HepG2 (cell line): ENCODE data around the gene ZNF428. TPM values are rescaled to one million over a fixed set of nuclear protein-coding genes. Genes with fewer than 3 reads are reported as not detected.

Experiments
- CEBPB ChIP-seq: IDR thresholded peaks from 2 replicates; pipeline ENCODE4 v1.6.1; 2011; ENCODE audit warnings: low read depth, low read length, improper control_type of control experiment, borderline replicate concordance
- CREB3 ChIP-seq: sonication (generic); formaldehyde crosslinking; IDR thresholded peaks from 2 replicates; pipeline ENCODE4 v1.5.0; 2020; ENCODE audit warnings: missing genetic modification reagents
- CREBL2 ChIP-seq: sonication (generic); formaldehyde crosslinking; IDR thresholded peaks from 2 replicates; pipeline ENCODE4 v1.8.1; 2023; ENCODE audit warnings: missing genetic modification reagents, mild to moderate bottlenecking, borderline replicate concordance
- FOXA3 ChIP-seq: IDR thresholded peaks from 2 replicates; pipeline ENCODE4 v1.6.1; 2016; ENCODE audit warnings: missing genetic modification reagents, missing compliant biosample characterization
- GABPB1 ChIP-seq: IDR thresholded peaks from 2 replicates; pipeline ENCODE4 v1.6.1; 2016; ENCODE audit warnings: mild to moderate bottlenecking, missing genetic modification reagents, moderate library complexity, missing compliant biosample characterization
- HDAC2 ChIP-seq: sonication (generic); formaldehyde crosslinking; IDR thresholded peaks from 2 replicates; pipeline ENCODE4 v1.4.0; 2020; ENCODE audit warnings: missing genetic modification reagents
- HNRNPH1 ChIP-seq: fragments of 200-400 bp; formaldehyde crosslinking; optimal IDR thresholded peaks from 2 replicates; pipeline ENCODE3; 2017; ENCODE audit warnings: mild to moderate bottlenecking, low read depth, low read length
- KDM3A ChIP-seq: IDR thresholded peaks from 2 replicates; pipeline ENCODE4 v1.6.1; 2018; ENCODE audit warnings: low read depth, missing compliant biosample characterization
- NFKB2 ChIP-seq: sonication (generic); formaldehyde crosslinking; IDR thresholded peaks from 2 replicates; pipeline ENCODE4 v1.4.0; 2020; ENCODE audit warnings: missing genetic modification reagents, borderline replicate concordance
- NR2F6 ChIP-seq, 2 experiments: IDR thresholded peaks; 2 replicates each; pipeline ENCODE4 v1.6.1; 2016; ENCODE audit warnings: antibody characterized with exemption in 1 of 2, mild to moderate bottlenecking in 1 of 2
- NR3C1 ChIP-seq: sonication (generic); formaldehyde crosslinking; IDR thresholded peaks from 2 replicates; pipeline ENCODE4 v1.4.0; 2020; ENCODE audit warnings: missing genetic modification reagents
- STAG1 ChIP-seq: sonication (generic); formaldehyde crosslinking; IDR thresholded peaks from 2 replicates; pipeline ENCODE4 v1.4.0; 2020; ENCODE audit warnings: missing genetic modification reagents
- TCF7L2 ChIP-seq: IDR thresholded peaks from 2 replicates; pipeline ENCODE4 v1.6.1; 2011; ENCODE audit warnings: mild to moderate bottlenecking, low read depth, low read length, moderate library complexity
- TFDP1 ChIP-seq: IDR thresholded peaks from 2 replicates; pipeline ENCODE4 v1.6.1; 2016; ENCODE audit warnings: missing compliant biosample characterization, missing genetic modification reagents, borderline replicate concordance
- ZHX1 ChIP-seq: sonication (generic); formaldehyde crosslinking; IDR thresholded peaks from 2 replicates; pipeline ENCODE4 v1.8.1; 2022; ENCODE audit warnings: low read depth, mild to moderate bottlenecking, missing genetic modification reagents
- ZNF33A ChIP-seq: sonication (generic); formaldehyde crosslinking; IDR thresholded peaks from 2 replicates; pipeline ENCODE4 v1.5.1; 2020; ENCODE audit warnings: missing genetic modification reagents, mild to moderate bottlenecking, moderate library complexity, borderline replicate concordance
- ZNF552 ChIP-seq: sonication (generic); formaldehyde crosslinking; IDR thresholded peaks from 2 replicates; pipeline ENCODE4 v1.9.0; 2022; ENCODE audit warnings: missing genetic modification reagents, mild to moderate bottlenecking, borderline replicate concordance
- ZNF746 ChIP-seq: sonication (generic); formaldehyde crosslinking; IDR thresholded peaks from 2 replicates; pipeline ENCODE4 v1.8.0; 2022; ENCODE audit warnings: mild to moderate bottlenecking, missing genetic modification reagents
- ZSCAN20 ChIP-seq: sonication (generic); formaldehyde crosslinking; IDR thresholded peaks from 2 replicates; pipeline ENCODE4 v1.4.0; 2020; ENCODE audit warnings: missing genetic modification reagents, mild to moderate bottlenecking, borderline replicate concordance
- ZSCAN30 ChIP-seq: sonication (generic); formaldehyde crosslinking; IDR thresholded peaks from 2 replicates; pipeline ENCODE4 v1.5.0; 2020; ENCODE audit warnings: mild to moderate bottlenecking, missing genetic modification reagents
- ZSCAN31 ChIP-seq: sonication (generic); formaldehyde crosslinking; IDR thresholded peaks from 2 replicates; pipeline ENCODE4 v1.5.0; 2020; ENCODE audit warnings: low read depth, mild to moderate bottlenecking, missing genetic modification reagents
- ZUFSP ChIP-seq: sonication (generic); formaldehyde crosslinking; IDR thresholded peaks from 2 replicates; pipeline ENCODE4 v1.9.0; 2021; ENCODE audit warnings: missing genetic modification reagents, mild to moderate bottlenecking, borderline replicate concordance
- polyA plus RNA-seq, 8 experiments: library from polyadenylated mRNA; depleted of rRNA in 3 of 8; stranded (reverse) in 7 of 8; unstranded in 1 of 8; fragments of >200 nt; fragmentation: Illumina TruSeq in 4 of 8; extraction: Trizol in 4 of 8; gene quantifications; 2 replicates each; pipeline versions ENCODE4 v1.2.1 to v1.2.3, GENCODE V29; 2011 to 2016; ENCODE audit warnings: low read depth in 4 of 8, missing spikeins in 1 of 8, mixed read lengths in 1 of 8; ENCODE audit not compliant: insufficient read depth in 1 of 8
- total RNA-seq, 5 experiments: library from RNA; depleted of rRNA; stranded (reverse); fragments of >200 nt; fragmentation: Illumina TruSeq; extraction: Trizol; gene quantifications; 2 replicates each; pipeline ENCODE4 v1.2.3, GENCODE V29; 2016; ENCODE audit warnings: low read depth in 1 of 5

The ZNF428 gene
- total and polyA plus RNA-seq, 2 of the 13 experiments (the other 11 are each of a cell fraction or from before 2014, with no cell fraction given): 10.4 to 26.9 TPM

- TF ChIP-seq NFKB2 (CRISPR knock-in tag) (peak; percentile 85; the same call in 1 of the 2 replicates), GABPB1 (CRISPR knock-in tag) (peak; percentile 74; the same call in 1 of the 2 replicates), ZHX1 (CRISPR knock-in tag) (0 out of 2 replicates have a peak, but pooled peaks have one; percentile 7), ZNF552 (CRISPR knock-in tag) (peak; percentile 84), STAG1 (CRISPR knock-in tag) (no peak; the same call in 1 of the 2 replicates), CREBL2 (CRISPR knock-in tag) (peak; percentile 65; the same call in 1 of the 2 replicates), FOXA3 (peak; percentile 33; the same call in 1 of the 2 replicates), TCF7L2 (no peak), HNRNPH1 (no peak), CEBPB (no peak), HDAC2 (CRISPR knock-in tag) (no peak; the same call in 1 of the 2 replicates), ZNF746 (CRISPR knock-in tag) (0 out of 2 replicates have a peak, but pooled peaks have one; percentile 56), CREB3 (CRISPR knock-in tag) (no peak), KDM3A (CRISPR knock-in tag) (0 out of 2 replicates have a peak, but pooled peaks have one; percentile 62), ZNF33A (CRISPR knock-in tag) (peak; percentile 75; the same call in 1 of the 2 replicates), NR2F6 (IDR thresholded peaks at IDR 0.05) (no peak), NR2F6 (CRISPR knock-in tag; IDR thresholded peaks at IDR 0.05) (no peak), ZSCAN31 (CRISPR knock-in tag) (peak; percentile 84; the same call in 1 of the 2 replicates), ZSCAN20 (CRISPR knock-in tag) (0 out of 2 replicates have a peak, but pooled peaks have one; percentile 84), NR3C1 (CRISPR knock-in tag) (no peak), ZSCAN30 (CRISPR knock-in tag) (no peak), TFDP1 (CRISPR knock-in tag) (peak; percentile 69; the same call in 1 of the 2 replicates), ZUFSP (no peak)
Observed at GRCh38 chr19:43619262-43620060, at the start of gene ZNF428 (continued).
